ENCODE results near the gene FEM1A. TPM values are rescaled to one million over a fixed set of nuclear protein-coding genes. Genes with fewer than 3 reads are reported as not detected.
"Not testable (repeated sequence)": the region's sequence is repeated elsewhere in the genome, so short reads cannot be mapped to it uniquely, and the experiment has no call there.

Gene FEM1A
- total RNA-seq, 1 donor from 2014 or later, result 16.2 TPM

DNA sequence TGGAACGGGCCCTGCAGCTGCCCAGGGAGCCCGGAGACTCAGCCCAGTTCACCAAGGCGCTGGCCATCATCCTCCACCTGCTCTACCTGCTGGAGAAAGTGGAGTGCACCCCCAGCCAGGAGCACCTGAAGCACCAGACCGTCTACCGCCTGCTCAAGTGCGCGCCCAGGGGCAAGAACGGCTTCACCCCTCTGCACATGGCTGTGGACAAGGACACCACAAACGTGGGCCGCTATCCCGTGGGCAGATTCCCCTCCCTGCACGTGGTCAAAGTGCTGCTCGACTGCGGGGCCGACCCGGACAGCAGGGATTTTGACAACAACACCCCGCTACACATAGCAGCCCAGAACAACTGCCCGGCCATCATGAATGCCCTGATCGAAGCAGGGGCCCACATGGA, 1.7 kb downstream of the FEM1A start:
- H3K27ac ChIP-seq, result not testable (repeated sequence)

GRCh38 chr19:4794971-4795370, 3.4 kb downstream of the FEM1A start:
- peaks cover 0 to 44% of the 10 kb centered on the region in 2 donors for H3K36me3 ChIP-seq
- peak overlapping the region; percentile 46 for H3K27ac ChIP-seq
- DNase-seq (ENCODE audit: extremely low spot score in 2 of 2), result no peak
- peak in 1 of 2 donors; percentile 28 for TF ChIP-seq POLR2AphosphoS5 (IDR thresholded peaks at IDR 0.05; ENCODE audit: insufficient read depth in 1 of 2, low read depth in 1 of 2)
- no peak for TF ChIP-seq POLR2A (IDR thresholded peaks at IDR 0.05)
- TF ChIP-seq, protein P1, sequence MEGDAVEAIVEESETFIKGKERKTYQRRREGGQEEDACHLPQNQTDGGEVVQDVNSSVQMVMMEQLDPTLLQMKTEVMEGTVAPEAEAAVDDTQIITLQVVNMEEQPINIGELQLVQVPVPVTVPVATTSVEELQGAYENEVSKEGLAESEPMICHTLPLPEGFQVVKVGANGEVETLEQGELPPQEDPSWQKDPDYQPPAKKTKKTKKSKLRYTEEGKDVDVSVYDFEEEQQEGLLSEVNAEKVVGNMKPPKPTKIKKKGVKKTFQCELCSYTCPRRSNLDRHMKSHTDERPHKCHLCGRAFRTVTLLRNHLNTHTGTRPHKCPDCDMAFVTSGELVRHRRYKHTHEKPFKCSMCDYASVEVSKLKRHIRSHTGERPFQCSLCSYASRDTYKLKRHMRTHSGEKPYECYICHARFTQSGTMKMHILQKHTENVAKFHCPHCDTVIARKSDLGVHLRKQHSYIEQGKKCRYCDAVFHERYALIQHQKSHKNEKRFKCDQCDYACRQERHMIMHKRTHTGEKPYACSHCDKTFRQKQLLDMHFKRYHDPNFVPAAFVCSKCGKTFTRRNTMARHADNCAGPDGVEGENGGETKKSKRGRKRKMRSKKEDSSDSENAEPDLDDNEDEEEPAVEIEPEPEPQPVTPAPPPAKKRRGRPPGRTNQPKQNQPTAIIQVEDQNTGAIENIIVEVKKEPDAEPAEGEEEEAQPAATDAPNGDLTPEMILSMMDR (IDR thresholded peaks at IDR 0.05), result no peak
- no peaks in the 10 kb centered on the region for H3K27me3 ChIP-seq
- intact Hi-C loops (cut with DNase I), result no loop called here
- H3K4me3 ChIP-seq, result no peak overlapping the region
- peaks cover 49% of the 10 kb centered on the region for H3K4me1 ChIP-seq
- H3K9me3 ChIP-seq, result no peaks in the 10 kb centered on the region

More for the DNA sequence above, 1.7 kb downstream of the FEM1A start:
- DNase-seq (ENCODE audit: extremely low spot score in 2 of 2); intact Hi-C loops (cut with DNase I); H3K27me3 ChIP-seq; H3K9me3 ChIP-seq: not testable (repeated sequence)
- peak overlapping the region in 1 of 2 donors; percentile 88 for H3K4me3 ChIP-seq
- H3K36me3 ChIP-seq, result peaks cover 0 to 40% of the 10 kb centered on the region in 2 donors
- H3K4me1 ChIP-seq, result peaks cover 48% of the 10 kb centered on the region

DNA sequence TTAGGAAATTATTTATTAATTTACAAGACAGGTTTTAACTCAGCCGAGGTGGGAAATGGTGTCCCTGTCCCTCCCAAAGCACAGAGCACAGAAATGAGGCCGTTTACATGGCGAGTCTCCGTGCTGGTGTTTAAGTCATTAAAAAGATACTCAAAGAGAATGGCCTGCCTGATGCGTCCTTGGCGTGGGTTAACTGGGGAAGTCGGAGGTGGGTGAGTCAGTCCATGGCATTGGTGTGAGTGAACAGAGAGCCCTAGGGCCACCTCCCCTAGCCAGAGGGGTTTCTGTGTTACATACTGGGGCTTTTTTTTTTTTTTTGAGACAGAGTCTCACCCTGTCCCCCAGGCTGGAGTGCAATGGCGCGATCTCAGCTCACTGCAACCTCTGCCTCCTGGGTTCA, 3.9 kb downstream of the FEM1A start:
- Histone ChIP-seq H3K4me1 (peaks cover 53% of the 10 kb centered on the region), H3K4me3 (no peak overlapping the region), H3K9me3 (no peaks in the 10 kb centered on the region), H3K36me3 (peaks cover 0 to 44% of the 10 kb centered on the region in 2 donors), H3K27ac (peak overlapping the region; percentile 46), H3K27me3 (no peaks in the 10 kb centered on the region)
- intact Hi-C loops (cut with DNase I), result no loop called here
- TF ChIP-seq, protein P1 (IDR thresholded peaks at IDR 0.05), result no peak
- no peak for TF ChIP-seq POLR2AphosphoS5 (IDR thresholded peaks at IDR 0.05; ENCODE audit: insufficient read depth in 1 of 2, low read depth in 1 of 2)
- TF ChIP-seq POLR2A (IDR thresholded peaks at IDR 0.05), result no peak
- DNase-seq (ENCODE audit: extremely low spot score in 2 of 2), result no peak

DNA sequence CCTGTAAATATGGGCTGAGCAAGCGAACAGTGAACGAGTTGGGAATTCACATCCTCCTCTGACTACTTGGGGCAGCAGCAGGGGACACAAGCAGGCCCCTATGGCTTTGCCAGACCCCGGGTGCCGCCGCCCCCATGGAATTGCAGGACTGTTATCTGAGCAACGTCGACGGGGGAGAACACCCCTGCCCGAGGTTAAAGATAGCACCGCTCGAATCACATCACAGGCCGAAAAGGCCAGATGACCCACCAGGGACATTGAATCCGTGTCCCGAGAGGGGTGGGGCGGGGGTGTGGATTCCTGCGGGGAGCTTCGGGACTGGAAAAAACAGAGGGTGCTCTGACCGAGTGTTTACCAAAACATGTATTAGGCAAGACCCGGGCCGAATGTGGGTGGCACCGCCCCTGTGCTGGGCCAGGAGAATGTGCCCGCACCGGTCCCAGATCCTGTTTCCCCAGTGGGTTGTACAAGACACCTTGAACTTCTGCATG, 9.1 kb downstream of the FEM1A start:
- Histone ChIP-seq H3K4me3 (no peak overlapping the region), H3K4me1 (peaks cover 25% of the 10 kb centered on the region), H3K27me3 (no peaks in the 10 kb centered on the region), H3K27ac (peak overlapping the region; percentile 80), H3K36me3 (peaks cover 0 to 17% of the 10 kb centered on the region in 2 donors), H3K9me3 (no peaks in the 10 kb centered on the region)
- intact Hi-C loops (cut with DNase I), result no loop called here
- DNase-seq (ENCODE audit: extremely low spot score in 2 of 2), result no peak
- TF ChIP-seq POLR2A (IDR thresholded peaks at IDR 0.05) (no peak), POLR2AphosphoS5 (IDR thresholded peaks at IDR 0.05; ENCODE audit: insufficient read depth in 1 of 2, low read depth in 1 of 2) (peak; percentile 59 to 78)

DNA sequence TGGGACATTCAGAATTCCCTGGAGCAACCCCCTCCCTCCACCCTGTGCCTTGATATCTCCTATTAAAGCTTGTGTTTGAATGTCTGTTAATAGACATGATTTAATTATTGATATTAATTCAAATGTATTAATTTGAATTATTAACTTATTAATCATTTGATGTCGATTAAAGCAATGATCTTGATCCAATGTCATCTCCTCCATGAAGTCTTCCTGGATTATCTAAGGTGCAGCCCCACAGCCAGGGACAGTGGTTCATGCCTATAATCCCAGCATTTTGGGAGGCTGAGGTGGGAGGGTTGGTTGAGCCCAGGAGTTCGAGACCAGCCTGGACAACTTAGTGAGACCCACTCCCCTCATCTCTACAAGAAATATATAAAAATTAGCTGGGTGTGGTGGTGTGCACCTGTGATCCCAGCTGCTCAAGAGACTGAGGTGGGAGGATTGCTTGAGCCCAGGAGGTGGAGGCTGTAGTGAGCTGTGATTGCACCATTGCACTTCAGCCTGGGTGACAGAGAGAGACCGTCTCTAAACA, 9.6 kb downstream of the FEM1A start:
- H3K27ac ChIP-seq, result no peak overlapping the region
- peaks cover 0 to 11% of the 10 kb centered on the region in 2 donors for H3K36me3 ChIP-seq
- no peak for DNase-seq (ENCODE audit: extremely low spot score in 2 of 2)
- H3K4me1 ChIP-seq, result peaks cover 20% of the 10 kb centered on the region
- no peaks in the 10 kb centered on the region for H3K9me3 ChIP-seq
- TF ChIP-seq, protein P1 (IDR thresholded peaks at IDR 0.05), result no peak
- no peak for TF ChIP-seq POLR2AphosphoS5 (IDR thresholded peaks at IDR 0.05; ENCODE audit: insufficient read depth in 1 of 2, low read depth in 1 of 2)
- TF ChIP-seq POLR2A (IDR thresholded peaks at IDR 0.05), result no peak
- H3K27me3 ChIP-seq, result no peaks in the 10 kb centered on the region
- intact Hi-C loops (cut with DNase I), result no loop called here
- no peak overlapping the region for H3K4me3 ChIP-seq

- peaks cover 0 to 4% of the 10 kb centered on the region in 2 donors for H3K36me3 ChIP-seq
- H3K27ac ChIP-seq, result no peak overlapping the region
- intact Hi-C loops (cut with DNase I), result no loop called here
- DNase-seq (ENCODE audit: extremely low spot score in 2 of 2), result no peak
- no peaks in the 10 kb centered on the region for H3K9me3 ChIP-seq
- no peaks in the 10 kb centered on the region for H3K27me3 ChIP-seq
- no peak overlapping the region for H3K4me3 ChIP-seq
- no peak for TF ChIP-seq POLR2AphosphoS5 (IDR thresholded peaks at IDR 0.05; ENCODE audit: insufficient read depth in 1 of 2, low read depth in 1 of 2)
- H3K4me1 ChIP-seq, result peaks cover 14% of the 10 kb centered on the region
Measured at GRCh38 chr19:4802711-4803110, 11.2 kb downstream of the FEM1A start.
